Measurements from ENCODE around the gene EIF2AK2. TPM values are rescaled to one million over a fixed set of nuclear protein-coding genes. Genes with fewer than 3 reads are reported as not detected.

EIF2AK2 gene
- total and polyA plus RNA-seq, 8 donors = 4.7 to 55.3 (median 11.4) TPM

- Histone ChIP-seq H3K27me3 (no peaks in the 10 kb centered on the region), H3K4me1 (peaks cover 4 to 13% (median 10%) of the 10 kb centered on the region in 4 donors), H3K9me3 (no peaks in the 10 kb centered on the region), H3K4me3 (no peak overlapping the region), H3K36me3 (no peaks in the 10 kb centered on the region), H3K27ac (no peak overlapping the region)
- 82 to 96% (median 94%) methylated on average over 1 of the region's 1 CpG for WGBS, 5 donors
- TF ChIP-seq EP300 (IDR thresholded peaks at IDR 0.05) (no peak), CTCF (IDR thresholded peaks at IDR 0.05) (no peak), POLR2AphosphoS5 (IDR thresholded peaks at IDR 0.05) (no peak), POLR2A (IDR thresholded peaks at IDR 0.05) (no peak)
- DNase-seq = no peak
- intact Hi-C loops (cut with DNase I; ENCODE audit: low total_unique reads) = no loop called here
These were observed 35.8 kb upstream of the EIF2AK2 start for GRCh38 chr2:37192551-37192950.

- no peaks in the 10 kb centered on the region for H3K36me3 ChIP-seq
- WGBS, 5 donors = 73 to 82% (median 78%) methylated on average over 6 of the region's 6 CpGs
- no peaks in the 10 kb centered on the region for H3K9me3 ChIP-seq
- no peak for DNase-seq
- no peaks in the 10 kb centered on the region for H3K27me3 ChIP-seq
- TF ChIP-seq POLR2AphosphoS5 (IDR thresholded peaks at IDR 0.05) (no peak), EP300 (IDR thresholded peaks at IDR 0.05) (no peak), CTCF (IDR thresholded peaks at IDR 0.05) (no peak)
- H3K4me1 ChIP-seq = peaks cover 0 to 6% (median 2%) of the 10 kb centered on the region in 4 donors
- no peak overlapping the region for H3K27ac ChIP-seq
- intact Hi-C loops (cut with DNase I; ENCODE audit: low total_unique reads) = no loop called here
- H3K4me3 ChIP-seq = no peak overlapping the region
These were observed 35.0 kb upstream of the EIF2AK2 start for GRCh38 chr2:37191747-37192146.

- TF ChIP-seq POLR2A (IDR thresholded peaks at IDR 0.05) (no peak), POLR2AphosphoS5 (IDR thresholded peaks at IDR 0.05) (no peak), CTCF (IDR thresholded peaks at IDR 0.05) (no peak), EP300 (IDR thresholded peaks at IDR 0.05) (no peak)
- no peaks in the 10 kb centered on the region for H3K36me3 ChIP-seq
- H3K27me3 ChIP-seq = no peaks in the 10 kb centered on the region
- no peaks in the 10 kb centered on the region for H3K9me3 ChIP-seq
- no peak for DNase-seq
- H3K27ac ChIP-seq = no peak overlapping the region
- intact Hi-C loops (cut with DNase I; ENCODE audit: low total_unique reads) = no loop called here
- WGBS, 5 donors = 72 to 83% (median 81%) methylated on average over 4 of the region's 4 CpGs
- peaks cover 0 to 6% (median 0%) of the 10 kb centered on the region in 4 donors for H3K4me1 ChIP-seq
- no peak overlapping the region for H3K4me3 ChIP-seq
These were observed 34.5 kb upstream of the EIF2AK2 start for GRCh38 chr2:37191253-37191652.

GRCh38 chr2:37190290-37190689 is 33.5 kb upstream of the EIF2AK2 start:
- 81 to 89% (median 85%) methylated on average over 4 of the region's 4 CpGs for WGBS, 5 donors
- Histone ChIP-seq H3K4me3 (no peak overlapping the region), H3K4me1 (no peaks in the 10 kb centered on the region), H3K27ac (peak overlapping the region in 1 of 5 donors; percentile 43), H3K27me3 (no peaks in the 10 kb centered on the region), H3K36me3 (no peaks in the 10 kb centered on the region), H3K9me3 (no peaks in the 10 kb centered on the region)
- TF ChIP-seq EP300 (IDR thresholded peaks at IDR 0.05) = no peak
- no peak for TF ChIP-seq POLR2AphosphoS5 (IDR thresholded peaks at IDR 0.05)
- no peak for TF ChIP-seq POLR2A (IDR thresholded peaks at IDR 0.05)
- TF ChIP-seq CTCF (IDR thresholded peaks at IDR 0.05) = no peak
- intact Hi-C loops (cut with DNase I; ENCODE audit: low total_unique reads) = no loop called here
- DNase-seq = no peak

Measured in stomach (tissue), 9 donors.